Measurements from ENCODE around the gene IL25. TPM values are rescaled to one million over a fixed set of nuclear protein-coding genes. Genes with fewer than 3 reads are reported as not detected.

The IL25 gene
- total RNA-seq, 1 donor from 2014 or later = not detected

GRCh38 chr14:23401291-23401690 is 28.7 kb downstream of the IL25 start:
- DNase-seq (no peak), ATAC-seq (no peak)
- no peak for TF ChIP-seq CTCF (IDR thresholded peaks at IDR 0.05)
- Histone ChIP-seq H3K9me3 (no peaks in the 10 kb centered on the region), H3K27ac (no peak overlapping the region), H3K4me3 (no peak overlapping the region), H3K27me3 (no peaks in the 10 kb centered on the region), H3K4me1 (no peaks in the 10 kb centered on the region), H3K36me3 (no peaks in the 10 kb centered on the region)
- intact Hi-C loops (cut with DNase I) = no loop called here

- intact Hi-C loops (cut with DNase I) = no loop called here
- no peak for ATAC-seq
- peak; percentile 39 for DNase-seq
These were observed 29.9 kb downstream of the IL25 start for GRCh38 chr14:23402296-23403138.

DNA sequence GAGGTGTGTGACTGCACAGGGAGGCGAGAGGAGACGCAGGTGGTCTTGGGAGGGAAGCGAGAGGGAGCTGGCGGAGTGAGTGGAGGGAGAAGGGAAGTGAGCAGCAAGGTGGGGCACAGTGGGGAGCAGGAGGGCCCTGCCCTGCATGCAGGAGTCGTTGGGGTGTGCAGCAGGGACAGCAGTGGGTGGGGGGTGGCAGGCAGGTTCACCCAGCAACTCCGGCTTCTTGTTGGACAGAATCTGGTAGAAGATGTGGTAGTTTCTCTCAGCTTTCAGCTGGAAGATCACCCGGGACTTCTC is 30.5 kb downstream of the IL25 start:
- Histone ChIP-seq H3K27ac (no peak overlapping the region), H3K4me3 (no peak overlapping the region), H3K27me3 (no peaks in the 10 kb centered on the region), H3K36me3 (no peaks in the 10 kb centered on the region), H3K9me3 (no peaks in the 10 kb centered on the region), H3K4me1 (no peaks in the 10 kb centered on the region)
- TF ChIP-seq CTCF (IDR thresholded peaks at IDR 0.05) = no peak
- DNase-seq (peak; percentile 46), ATAC-seq (no peak)
- intact Hi-C loops (cut with DNase I) = no loop called here

More at GRCh38 chr14:23402296-23403138, 29.9 kb downstream of the IL25 start:
- no peak overlapping the region for H3K4me3 ChIP-seq
- no peaks in the 10 kb centered on the region for H3K36me3 ChIP-seq
- H3K27ac ChIP-seq = no peak overlapping the region
- no peaks in the 10 kb centered on the region for H3K4me1 ChIP-seq
- H3K9me3 ChIP-seq = no peaks in the 10 kb centered on the region
- TF ChIP-seq CTCF (IDR thresholded peaks at IDR 0.05) = no peak
- H3K27me3 ChIP-seq = no peaks in the 10 kb centered on the region

GRCh38 chr14:23403908-23404307 is 31.3 kb downstream of the IL25 start:
- Histone ChIP-seq H3K36me3 (no peaks in the 10 kb centered on the region), H3K4me3 (no peak overlapping the region)

DNA sequence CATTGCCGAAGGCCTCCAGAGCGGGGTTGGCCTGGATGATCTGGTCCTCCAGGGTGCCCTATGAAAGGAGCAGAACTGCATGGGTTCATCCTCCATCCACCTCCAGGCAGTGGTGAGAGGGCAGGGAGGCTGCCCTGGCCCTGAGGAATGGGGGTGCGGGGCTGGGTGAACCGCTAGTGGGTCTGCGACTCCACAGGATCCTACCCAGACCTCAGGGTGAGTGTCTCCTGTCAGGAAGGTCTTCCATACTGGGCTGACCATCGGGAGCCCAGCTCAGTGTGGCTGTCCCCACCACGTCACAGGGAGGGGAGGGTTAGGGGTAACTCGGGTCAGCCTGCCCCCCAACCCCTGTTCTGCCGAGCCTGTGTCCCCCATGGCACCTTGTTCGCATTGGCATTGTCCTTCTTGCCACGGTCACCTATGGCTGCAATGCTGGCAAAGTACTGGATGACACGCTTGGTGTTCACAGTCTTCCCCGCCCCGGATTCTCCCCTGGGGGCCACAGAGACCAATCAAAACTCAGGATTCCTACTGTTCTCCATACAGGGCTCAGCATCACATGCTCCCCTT is 31.8 kb downstream of the IL25 start:
- DNase-seq (no peak), ATAC-seq (no peak)
- TF ChIP-seq CTCF (IDR thresholded peaks at IDR 0.05) = no peak
- H3K4me3 ChIP-seq = no peak overlapping the region
- no peak overlapping the region for H3K27ac ChIP-seq
- no peaks in the 10 kb centered on the region for H3K4me1 ChIP-seq
- no peaks in the 10 kb centered on the region for H3K36me3 ChIP-seq
- intact Hi-C loops (cut with DNase I) = no loop called here
- H3K27me3 ChIP-seq = no peaks in the 10 kb centered on the region
- H3K9me3 ChIP-seq = no peaks in the 10 kb centered on the region

More at GRCh38 chr14:23403908-23404307, 31.3 kb downstream of the IL25 start:
- ATAC-seq = no peak
- no peak overlapping the region for H3K27ac ChIP-seq
- DNase-seq = no peak
- intact Hi-C loops (cut with DNase I) = no loop called here
- H3K27me3 ChIP-seq = no peaks in the 10 kb centered on the region
- no peaks in the 10 kb centered on the region for H3K4me1 ChIP-seq
- H3K9me3 ChIP-seq = no peaks in the 10 kb centered on the region
- TF ChIP-seq CTCF (IDR thresholded peaks at IDR 0.05) = no peak
